ENCODE results near the gene SCARB1. TPM values are rescaled to one million over a fixed set of nuclear protein-coding genes. Genes with fewer than 3 reads are reported as not detected.

Gene SCARB1
- total RNA-seq, 2 experiments from 2014 or later, result 18.2 to 18.3 TPM

GRCh38 chr12:124765581-124766489 is 97.8 kb downstream of the SCARB1 start:
- no peak for DNase-seq
- Mint-ChIP-seq H3K27me3 (ENCODE audit: low read depth) (no peaks in the 10 kb centered on the region), H3K4me1 (ENCODE audit: low read depth) (peaks cover 31% of the 10 kb centered on the region), H3K4me3 (no peak overlapping the region), H3K9me3 (peaks cover 22% of the 10 kb centered on the region), H3K27ac (no peak overlapping the region), H3K36me3 (ENCODE audit: low read depth) (peaks cover 3% of the 10 kb centered on the region)
- CTCF ChIA-PET, result interaction anchor here (0.6 to 4.5 kb wide), 21 partner anchors 9 to 1041 kb away, joined by 3 to 32 read pairs (median 3); no protein-coding TSS in a partner anchor
- intact Hi-C loops (cut with micrococcal nuclease), result loop anchor here (2.0 kb wide), 2 partner anchors 417 to 603 kb away; no protein-coding TSS in a partner anchor

- Mint-ChIP-seq H3K4me1 (ENCODE audit: low read depth) (peaks cover 38% of the 10 kb centered on the region), H3K27ac (no peak overlapping the region), H3K36me3 (ENCODE audit: low read depth) (peaks cover 3% of the 10 kb centered on the region), H3K27me3 (ENCODE audit: low read depth) (peaks cover under 1% of the 10 kb centered on the region), H3K9me3 (peaks cover 22% of the 10 kb centered on the region), H3K4me3 (no peak overlapping the region)
- intact Hi-C loops (cut with micrococcal nuclease), result no loop called here
- CTCF ChIA-PET, result interaction anchor here (0.6 to 4.5 kb wide), 24 partner anchors 9 to 1040 kb away, joined by 3 to 32 read pairs (median 3); no protein-coding TSS in a partner anchor
- DNase-seq, result no peak
Observed at GRCh38 chr12:124764870-124765580, 98.6 kb downstream of the SCARB1 start.

- no peak overlapping the region for H3K27ac Mint-ChIP-seq
- H3K9me3 Mint-ChIP-seq, result peaks cover 22% of the 10 kb centered on the region
- peaks cover 41% of the 10 kb centered on the region for H3K4me1 Mint-ChIP-seq (ENCODE audit: low read depth)
- peaks cover 3% of the 10 kb centered on the region for H3K36me3 Mint-ChIP-seq (ENCODE audit: low read depth)
- H3K4me3 Mint-ChIP-seq, result no peak overlapping the region
- H3K27me3 Mint-ChIP-seq (ENCODE audit: low read depth), result peaks cover 3% of the 10 kb centered on the region
- intact Hi-C loops (cut with micrococcal nuclease), result no loop called here
- peak; percentile 70 for DNase-seq
- CTCF ChIA-PET, result interaction anchor here (0.6 to 4.5 kb wide), 17 partner anchors 9 to 727 kb away, joined by 3 to 32 read pairs (median 3); no protein-coding TSS in a partner anchor
Observed at GRCh38 chr12:124764451-124764850, 99.2 kb downstream of the SCARB1 start.

GRCh38 chr12:124763594-124763979 is 100.1 kb downstream of the SCARB1 start:
- H3K27me3 Mint-ChIP-seq (ENCODE audit: low read depth), result peaks cover 5% of the 10 kb centered on the region
- H3K9me3 Mint-ChIP-seq, result peaks cover 22% of the 10 kb centered on the region
- peaks cover 41% of the 10 kb centered on the region for H3K4me1 Mint-ChIP-seq (ENCODE audit: low read depth)
- CTCF ChIA-PET, result interaction anchor here (1.0 to 1.7 kb wide), 6 partner anchors 11 to 720 kb away, joined by 3 to 6 read pairs (median 4); no protein-coding TSS in a partner anchor
- H3K4me3 Mint-ChIP-seq, result no peak overlapping the region
- peaks cover 3% of the 10 kb centered on the region for H3K36me3 Mint-ChIP-seq (ENCODE audit: low read depth)
- no peak for DNase-seq
- no peak overlapping the region for H3K27ac Mint-ChIP-seq
- intact Hi-C loops (cut with micrococcal nuclease), result loop anchor here (2.0 kb wide), 1 partner anchor 195 kb away; no protein-coding TSS in a partner anchor

GRCh38 chr12:124762791-124763593 is 100.7 kb downstream of the SCARB1 start:
- peaks cover 5% of the 10 kb centered on the region for H3K27me3 Mint-ChIP-seq (ENCODE audit: low read depth)
- H3K36me3 Mint-ChIP-seq (ENCODE audit: low read depth), result peaks cover 3% of the 10 kb centered on the region
- no peak for DNase-seq
- intact Hi-C loops (cut with micrococcal nuclease), result loop anchor here (1.0 to 2.0 kb wide), 2 partner anchors 11 to 194 kb away; no protein-coding TSS in a partner anchor
- peaks cover 41% of the 10 kb centered on the region for H3K4me1 Mint-ChIP-seq (ENCODE audit: low read depth)
- H3K4me3 Mint-ChIP-seq, result no peak overlapping the region
- H3K9me3 Mint-ChIP-seq, result peaks cover 22% of the 10 kb centered on the region
- H3K27ac Mint-ChIP-seq, result no peak overlapping the region
- CTCF ChIA-PET, result interaction anchor here (1.0 to 2.3 kb wide), 6 partner anchors 8 to 727 kb away, joined by 3 to 20 read pairs (median 4); no protein-coding TSS in a partner anchor

GRCh38 chr12:124762384-124762783 is 101.3 kb downstream of the SCARB1 start:
- Mint-ChIP-seq H3K27me3 (ENCODE audit: low read depth) (peaks cover 5% of the 10 kb centered on the region), H3K4me1 (ENCODE audit: low read depth) (peaks cover 41% of the 10 kb centered on the region), H3K9me3 (peaks cover 25% of the 10 kb centered on the region), H3K27ac (no peak overlapping the region), H3K4me3 (no peak overlapping the region), H3K36me3 (ENCODE audit: low read depth) (peaks cover 3% of the 10 kb centered on the region)
- CTCF ChIA-PET, result interaction anchor here (1.0 to 2.3 kb wide), 8 partner anchors 9 to 726 kb away, joined by 3 to 20 read pairs (median 4); no protein-coding TSS in a partner anchor
- DNase-seq, result no peak
- intact Hi-C loops (cut with micrococcal nuclease), result loop anchor here (1.0 to 2.0 kb wide), 2 partner anchors 12 to 194 kb away; no protein-coding TSS in a partner anchor

- H3K4me3 Mint-ChIP-seq, result no peak overlapping the region
- CTCF ChIA-PET, result interaction anchor here (1.1 to 2.3 kb wide), 9 partner anchors 10 to 235 kb away, joined by 3 to 20 read pairs (median 4); partner anchors contain the start of gene NCOR2
- peaks cover 3% of the 10 kb centered on the region for H3K36me3 Mint-ChIP-seq (ENCODE audit: low read depth)
- H3K27ac Mint-ChIP-seq, result no peak overlapping the region
- intact Hi-C loops (cut with micrococcal nuclease), result loop anchor here (1.0 to 2.0 kb wide), 3 partner anchors 12 to 193 kb away; no protein-coding TSS in a partner anchor
- DNase-seq, result peak; percentile 59
- H3K4me1 Mint-ChIP-seq (ENCODE audit: low read depth), result peaks cover 36% of the 10 kb centered on the region
- H3K9me3 Mint-ChIP-seq, result peaks cover 30% of the 10 kb centered on the region
- peaks cover 5% of the 10 kb centered on the region for H3K27me3 Mint-ChIP-seq (ENCODE audit: low read depth)
Observed at GRCh38 chr12:124761871-124762270, 101.8 kb downstream of the SCARB1 start.

GRCh38 chr12:124761056-124761455 is 102.6 kb downstream of the SCARB1 start:
- peaks cover 5% of the 10 kb centered on the region for H3K27me3 Mint-ChIP-seq (ENCODE audit: low read depth)
- intact Hi-C loops (cut with micrococcal nuclease), result loop anchor here (1.0 kb wide), 1 partner anchor 48 kb away; no protein-coding TSS in a partner anchor
- CTCF ChIA-PET, result interaction anchor here (0.7 to 2.3 kb wide), 7 partner anchors 10 to 206 kb away, joined by 3 to 20 read pairs (median 5); partner anchors contain the start of gene NCOR2
- peaks cover 37% of the 10 kb centered on the region for H3K9me3 Mint-ChIP-seq
- peaks cover 35% of the 10 kb centered on the region for H3K4me1 Mint-ChIP-seq (ENCODE audit: low read depth)
- no peak overlapping the region for H3K4me3 Mint-ChIP-seq
- H3K36me3 Mint-ChIP-seq (ENCODE audit: low read depth), result peaks cover 3% of the 10 kb centered on the region
- no peak overlapping the region for H3K27ac Mint-ChIP-seq
- no peak for DNase-seq

GRCh38 chr12:124760560-124760959 is 103.1 kb downstream of the SCARB1 start:
- H3K4me1 Mint-ChIP-seq (ENCODE audit: low read depth), result peaks cover 37% of the 10 kb centered on the region

GRCh38 chr12:124759841-124760503 is 103.7 kb downstream of the SCARB1 start:
- intact Hi-C loops (cut with micrococcal nuclease), result no loop called here
- Mint-ChIP-seq H3K27ac (no peak overlapping the region), H3K36me3 (ENCODE audit: low read depth) (peaks cover 3% of the 10 kb centered on the region), H3K27me3 (ENCODE audit: low read depth) (peaks cover 10% of the 10 kb centered on the region), H3K4me3 (no peak overlapping the region), H3K9me3 (peaks cover 35% of the 10 kb centered on the region), H3K4me1 (ENCODE audit: low read depth) (peaks cover 43% of the 10 kb centered on the region)
- no peak for DNase-seq
- CTCF ChIA-PET, result interaction anchor here (1.4 kb wide), 1 partner anchor 19 kb away, joined by 4 read pairs; no protein-coding TSS in a partner anchor

More at GRCh38 chr12:124760560-124760959, 103.1 kb downstream of the SCARB1 start:
- DNase-seq, result no peak
- Mint-ChIP-seq H3K27me3 (ENCODE audit: low read depth) (peaks cover 5% of the 10 kb centered on the region), H3K27ac (no peak overlapping the region), H3K36me3 (ENCODE audit: low read depth) (peaks cover 3% of the 10 kb centered on the region), H3K4me3 (no peak overlapping the region), H3K9me3 (peaks cover 37% of the 10 kb centered on the region)
- intact Hi-C loops (cut with micrococcal nuclease), result no loop called here
- CTCF ChIA-PET, result interaction anchor here (1.3 kb wide), 1 partner anchor 192 kb away, joined by 4 read pairs; no protein-coding TSS in a partner anchor

Measured in activated naive CD4-positive, alpha-beta T cell treated with anti-CD3 and anti-CD28 coated beads for 36 hours (primary cell).